Memory B cell (primary cell): ENCODE results near the gene FEM1A.
"Not testable (repeated sequence)": the region's sequence is repeated elsewhere in the genome, so short reads cannot be mapped to it uniquely, and the experiment has no call there.

ENCODE experiments used
- ATAC-seq: fragments of 150-1000 bp; cut with Tn5 transposase; 2 replicates; pipeline ENCODE4 v1.10.0; 2021; ENCODE audit warnings: low read depth, mild to moderate bottlenecking, moderate library complexity
- DNase-seq, 2 donors: peaks; one replicate each; pipeline ENCODE4 v3.0.0; 2022; ENCODE audit warnings: low spot score in 2 of 2
- H3K27ac Mint-ChIP-seq: one replicate; pipeline ENCODE4 v1.8.0; 2022; ENCODE audit warnings: mild to moderate bottlenecking, moderate library complexity, mixed read lengths
- H3K27me3 Mint-ChIP-seq: one replicate; pipeline ENCODE4 v1.8.0; 2022; ENCODE audit warnings: mixed read lengths
- H3K36me3 Mint-ChIP-seq: one replicate; pipeline ENCODE4 v1.8.0; 2022; ENCODE audit warnings: mild to moderate bottlenecking, mixed read lengths
- H3K4me1 Mint-ChIP-seq: one replicate; pipeline ENCODE4 v1.8.0; 2022; ENCODE audit warnings: mixed read lengths
- H3K4me3 Mint-ChIP-seq: one replicate; pipeline ENCODE4 v1.8.0; 2022; ENCODE audit warnings: mild to moderate bottlenecking, moderate library complexity, mixed read lengths
- H3K9me3 Mint-ChIP-seq: one replicate; pipeline ENCODE4 v1.8.0; 2022; ENCODE audit warnings: mixed read lengths

FEM1A gene

DNA sequence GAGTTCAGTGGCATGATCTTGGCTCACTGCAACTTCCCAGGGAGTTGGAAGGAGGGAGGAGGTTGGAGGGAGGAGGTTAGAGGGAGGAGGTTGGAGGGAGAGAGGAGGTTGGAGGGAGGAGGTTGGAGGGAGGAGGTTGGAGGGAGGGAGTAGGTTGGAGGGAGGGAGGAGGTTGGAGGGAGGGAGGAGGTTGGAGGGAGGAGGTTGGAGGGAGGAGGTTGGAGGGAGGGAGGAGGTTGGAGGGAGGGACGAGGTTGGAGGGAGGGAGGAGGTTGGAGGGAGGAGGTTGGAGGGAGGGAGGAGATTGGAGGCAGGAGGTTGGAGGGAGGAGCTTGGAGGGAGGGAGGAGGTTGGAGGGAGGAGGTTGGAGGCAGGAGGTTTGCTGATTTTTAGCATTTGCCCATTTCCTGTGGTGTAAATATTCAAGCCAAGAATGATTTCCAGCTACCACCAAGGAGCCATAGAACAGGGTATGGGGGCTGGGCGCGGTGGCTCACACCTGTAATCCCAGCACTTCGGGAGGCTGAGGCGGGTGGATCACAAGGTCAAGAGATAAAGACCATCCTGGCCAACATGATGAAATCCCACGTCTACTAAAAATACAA is 5.0 kb upstream of the FEM1A start:
- not testable (repeated sequence) for ATAC-seq, DNase-seq, H3K4me1 Mint-ChIP-seq, H3K4me3 Mint-ChIP-seq, H3K9me3 Mint-ChIP-seq, H3K36me3 Mint-ChIP-seq, H3K27ac Mint-ChIP-seq, H3K27me3 Mint-ChIP-seq

DNA sequence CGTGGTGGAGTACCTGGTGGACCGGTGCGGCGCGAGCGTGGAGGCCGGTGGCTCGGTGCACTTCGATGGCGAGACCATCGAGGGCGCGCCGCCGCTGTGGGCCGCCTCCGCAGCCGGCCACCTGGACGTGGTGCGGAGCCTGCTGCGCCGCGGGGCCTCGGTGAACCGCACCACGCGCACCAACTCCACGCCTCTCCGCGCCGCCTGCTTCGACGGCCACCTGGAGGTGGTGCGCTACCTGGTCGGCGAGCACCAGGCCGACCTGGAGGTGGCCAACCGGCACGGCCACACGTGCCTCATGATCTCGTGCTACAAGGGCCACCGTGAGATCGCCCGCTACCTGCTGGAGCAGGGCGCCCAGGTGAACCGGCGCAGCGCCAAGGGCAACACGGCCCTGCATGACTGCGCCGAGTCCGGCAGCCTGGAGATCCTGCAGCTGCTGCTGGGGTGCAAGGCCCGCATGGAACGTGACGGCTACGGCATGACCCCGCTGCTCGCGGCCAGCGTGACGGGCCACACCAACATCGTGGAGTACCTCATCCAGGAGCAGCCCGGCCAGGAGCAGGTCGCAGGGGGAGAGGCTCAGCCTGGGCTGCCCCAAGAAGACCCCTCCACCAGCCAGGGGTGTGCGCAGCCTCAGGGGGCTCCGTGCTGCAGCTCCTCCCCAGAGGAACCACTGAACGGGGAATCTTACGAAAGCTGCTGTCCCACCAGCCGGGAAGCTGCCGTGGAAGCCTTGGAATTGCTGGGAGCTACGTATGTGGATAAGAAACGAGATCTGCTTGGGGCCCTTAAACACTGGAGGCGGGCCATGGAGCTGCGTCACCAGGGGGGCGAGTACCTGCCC is 708 bp downstream of the FEM1A start:
- peak overlapping the region; percentile 54 for H3K27ac Mint-ChIP-seq
- H3K4me1 Mint-ChIP-seq: peaks cover 12% of the 10 kb centered on the region
- peak in 1 of 2 donors; percentile 17 for DNase-seq
- H3K27me3 Mint-ChIP-seq, ATAC-seq, H3K36me3 Mint-ChIP-seq, H3K9me3 Mint-ChIP-seq: not testable (repeated sequence)
- H3K4me3 Mint-ChIP-seq: peak overlapping the region; percentile 79

DNA sequence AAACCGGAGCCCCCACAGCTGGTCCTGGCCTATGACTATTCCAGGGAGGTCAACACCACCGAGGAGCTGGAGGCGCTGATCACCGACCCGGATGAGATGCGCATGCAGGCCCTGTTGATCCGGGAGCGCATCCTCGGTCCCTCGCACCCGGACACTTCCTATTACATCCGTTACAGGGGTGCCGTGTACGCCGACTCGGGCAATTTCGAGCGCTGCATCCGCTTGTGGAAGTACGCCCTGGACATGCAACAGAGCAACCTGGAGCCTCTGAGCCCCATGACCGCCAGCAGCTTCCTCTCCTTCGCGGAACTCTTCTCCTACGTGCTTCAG is 1.3 kb downstream of the FEM1A start:
- H3K27ac Mint-ChIP-seq, DNase-seq, H3K36me3 Mint-ChIP-seq, ATAC-seq, H3K9me3 Mint-ChIP-seq, H3K27me3 Mint-ChIP-seq: not testable (repeated sequence)
- Mint-ChIP-seq H3K4me1 (peaks cover 12% of the 10 kb centered on the region), H3K4me3 (peak overlapping the region; percentile 79)

DNA sequence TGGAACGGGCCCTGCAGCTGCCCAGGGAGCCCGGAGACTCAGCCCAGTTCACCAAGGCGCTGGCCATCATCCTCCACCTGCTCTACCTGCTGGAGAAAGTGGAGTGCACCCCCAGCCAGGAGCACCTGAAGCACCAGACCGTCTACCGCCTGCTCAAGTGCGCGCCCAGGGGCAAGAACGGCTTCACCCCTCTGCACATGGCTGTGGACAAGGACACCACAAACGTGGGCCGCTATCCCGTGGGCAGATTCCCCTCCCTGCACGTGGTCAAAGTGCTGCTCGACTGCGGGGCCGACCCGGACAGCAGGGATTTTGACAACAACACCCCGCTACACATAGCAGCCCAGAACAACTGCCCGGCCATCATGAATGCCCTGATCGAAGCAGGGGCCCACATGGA is 1.7 kb downstream of the FEM1A start:
- not testable (repeated sequence) for DNase-seq, H3K36me3 Mint-ChIP-seq, H3K27ac Mint-ChIP-seq, H3K27me3 Mint-ChIP-seq, H3K9me3 Mint-ChIP-seq, ATAC-seq
- Mint-ChIP-seq H3K4me3 (peak overlapping the region; percentile 79), H3K4me1 (peaks cover 12% of the 10 kb centered on the region)

DNA sequence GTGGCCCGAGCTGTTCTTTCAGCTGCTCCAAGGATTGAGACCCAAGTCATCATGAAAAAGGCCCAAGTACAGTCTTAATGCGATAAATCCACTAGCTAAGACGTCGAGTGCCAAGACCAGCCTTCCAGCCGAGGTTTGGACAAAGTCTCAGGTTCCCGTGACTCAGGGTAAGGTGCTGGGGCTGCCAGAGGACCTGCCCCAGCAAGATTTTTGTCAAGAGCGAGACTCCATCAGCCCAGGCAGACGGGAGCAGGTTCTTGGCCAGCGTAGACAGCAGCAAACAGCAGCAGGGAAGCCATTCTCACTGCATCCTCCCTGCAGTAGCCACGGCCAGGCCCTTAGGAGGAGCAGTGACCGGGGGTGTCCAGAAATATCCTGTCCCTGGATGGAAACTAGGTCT is 3.4 kb downstream of the FEM1A start:
- ATAC-seq (no peak), DNase-seq (no peak)
- H3K4me1 Mint-ChIP-seq: peaks cover 12% of the 10 kb centered on the region
- no peak overlapping the region for H3K4me3 Mint-ChIP-seq
- peaks cover 10% of the 10 kb centered on the region for H3K36me3 Mint-ChIP-seq
- H3K27me3 Mint-ChIP-seq: no peaks in the 10 kb centered on the region
- no peak overlapping the region for H3K27ac Mint-ChIP-seq
- H3K9me3 Mint-ChIP-seq: no peaks in the 10 kb centered on the region

DNA sequence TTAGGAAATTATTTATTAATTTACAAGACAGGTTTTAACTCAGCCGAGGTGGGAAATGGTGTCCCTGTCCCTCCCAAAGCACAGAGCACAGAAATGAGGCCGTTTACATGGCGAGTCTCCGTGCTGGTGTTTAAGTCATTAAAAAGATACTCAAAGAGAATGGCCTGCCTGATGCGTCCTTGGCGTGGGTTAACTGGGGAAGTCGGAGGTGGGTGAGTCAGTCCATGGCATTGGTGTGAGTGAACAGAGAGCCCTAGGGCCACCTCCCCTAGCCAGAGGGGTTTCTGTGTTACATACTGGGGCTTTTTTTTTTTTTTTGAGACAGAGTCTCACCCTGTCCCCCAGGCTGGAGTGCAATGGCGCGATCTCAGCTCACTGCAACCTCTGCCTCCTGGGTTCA is 3.9 kb downstream of the FEM1A start:
- H3K9me3 Mint-ChIP-seq: no peaks in the 10 kb centered on the region
- no peak for ATAC-seq
- H3K4me3 Mint-ChIP-seq: no peak overlapping the region
- H3K36me3 Mint-ChIP-seq: peaks cover 10% of the 10 kb centered on the region
- DNase-seq: no peak
- no peaks in the 10 kb centered on the region for H3K27me3 Mint-ChIP-seq
- no peak overlapping the region for H3K27ac Mint-ChIP-seq
- peaks cover 12% of the 10 kb centered on the region for H3K4me1 Mint-ChIP-seq

DNA sequence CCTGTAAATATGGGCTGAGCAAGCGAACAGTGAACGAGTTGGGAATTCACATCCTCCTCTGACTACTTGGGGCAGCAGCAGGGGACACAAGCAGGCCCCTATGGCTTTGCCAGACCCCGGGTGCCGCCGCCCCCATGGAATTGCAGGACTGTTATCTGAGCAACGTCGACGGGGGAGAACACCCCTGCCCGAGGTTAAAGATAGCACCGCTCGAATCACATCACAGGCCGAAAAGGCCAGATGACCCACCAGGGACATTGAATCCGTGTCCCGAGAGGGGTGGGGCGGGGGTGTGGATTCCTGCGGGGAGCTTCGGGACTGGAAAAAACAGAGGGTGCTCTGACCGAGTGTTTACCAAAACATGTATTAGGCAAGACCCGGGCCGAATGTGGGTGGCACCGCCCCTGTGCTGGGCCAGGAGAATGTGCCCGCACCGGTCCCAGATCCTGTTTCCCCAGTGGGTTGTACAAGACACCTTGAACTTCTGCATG is 9.1 kb downstream of the FEM1A start:
- Mint-ChIP-seq H3K27ac (no peak overlapping the region), H3K27me3 (no peaks in the 10 kb centered on the region), H3K9me3 (no peaks in the 10 kb centered on the region), H3K36me3 (peaks cover 10% of the 10 kb centered on the region), H3K4me3 (no peak overlapping the region), H3K4me1 (peaks cover 3% of the 10 kb centered on the region)
- DNase-seq (no peak), ATAC-seq (no peak)

DNA sequence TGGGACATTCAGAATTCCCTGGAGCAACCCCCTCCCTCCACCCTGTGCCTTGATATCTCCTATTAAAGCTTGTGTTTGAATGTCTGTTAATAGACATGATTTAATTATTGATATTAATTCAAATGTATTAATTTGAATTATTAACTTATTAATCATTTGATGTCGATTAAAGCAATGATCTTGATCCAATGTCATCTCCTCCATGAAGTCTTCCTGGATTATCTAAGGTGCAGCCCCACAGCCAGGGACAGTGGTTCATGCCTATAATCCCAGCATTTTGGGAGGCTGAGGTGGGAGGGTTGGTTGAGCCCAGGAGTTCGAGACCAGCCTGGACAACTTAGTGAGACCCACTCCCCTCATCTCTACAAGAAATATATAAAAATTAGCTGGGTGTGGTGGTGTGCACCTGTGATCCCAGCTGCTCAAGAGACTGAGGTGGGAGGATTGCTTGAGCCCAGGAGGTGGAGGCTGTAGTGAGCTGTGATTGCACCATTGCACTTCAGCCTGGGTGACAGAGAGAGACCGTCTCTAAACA is 9.6 kb downstream of the FEM1A start:
- Mint-ChIP-seq H3K27me3 (no peaks in the 10 kb centered on the region), H3K9me3 (no peaks in the 10 kb centered on the region), H3K4me1 (peaks cover 3% of the 10 kb centered on the region), H3K4me3 (no peak overlapping the region), H3K36me3 (peaks cover 10% of the 10 kb centered on the region), H3K27ac (no peak overlapping the region)
- ATAC-seq (no peak), DNase-seq (no peak)

DNA sequence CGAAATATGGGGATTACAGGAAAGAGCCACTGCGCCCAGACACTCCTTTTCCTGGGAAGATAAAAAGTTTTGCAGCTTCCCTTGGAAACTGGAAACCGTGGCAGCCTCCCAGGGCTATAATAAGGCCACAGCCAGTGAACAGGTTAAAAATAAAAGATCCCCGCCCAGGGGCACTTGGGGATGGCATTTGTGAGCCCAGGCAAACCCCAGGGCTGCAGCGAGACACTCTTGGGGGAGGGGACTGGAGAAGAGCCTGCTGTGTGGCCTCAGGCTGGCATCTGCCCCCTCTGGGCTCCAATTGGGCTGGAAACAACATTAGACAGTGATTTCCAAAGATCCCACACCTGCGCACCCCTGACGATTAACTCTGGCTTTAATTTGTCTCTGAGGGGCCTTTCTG is 11.2 kb downstream of the FEM1A start:
- Mint-ChIP-seq H3K9me3 (no peaks in the 10 kb centered on the region), H3K36me3 (peaks cover 3% of the 10 kb centered on the region), H3K27me3 (no peaks in the 10 kb centered on the region), H3K27ac (no peak overlapping the region), H3K4me1 (no peaks in the 10 kb centered on the region), H3K4me3 (no peak overlapping the region)
- DNase-seq: no peak
- no peak for ATAC-seq

DNA sequence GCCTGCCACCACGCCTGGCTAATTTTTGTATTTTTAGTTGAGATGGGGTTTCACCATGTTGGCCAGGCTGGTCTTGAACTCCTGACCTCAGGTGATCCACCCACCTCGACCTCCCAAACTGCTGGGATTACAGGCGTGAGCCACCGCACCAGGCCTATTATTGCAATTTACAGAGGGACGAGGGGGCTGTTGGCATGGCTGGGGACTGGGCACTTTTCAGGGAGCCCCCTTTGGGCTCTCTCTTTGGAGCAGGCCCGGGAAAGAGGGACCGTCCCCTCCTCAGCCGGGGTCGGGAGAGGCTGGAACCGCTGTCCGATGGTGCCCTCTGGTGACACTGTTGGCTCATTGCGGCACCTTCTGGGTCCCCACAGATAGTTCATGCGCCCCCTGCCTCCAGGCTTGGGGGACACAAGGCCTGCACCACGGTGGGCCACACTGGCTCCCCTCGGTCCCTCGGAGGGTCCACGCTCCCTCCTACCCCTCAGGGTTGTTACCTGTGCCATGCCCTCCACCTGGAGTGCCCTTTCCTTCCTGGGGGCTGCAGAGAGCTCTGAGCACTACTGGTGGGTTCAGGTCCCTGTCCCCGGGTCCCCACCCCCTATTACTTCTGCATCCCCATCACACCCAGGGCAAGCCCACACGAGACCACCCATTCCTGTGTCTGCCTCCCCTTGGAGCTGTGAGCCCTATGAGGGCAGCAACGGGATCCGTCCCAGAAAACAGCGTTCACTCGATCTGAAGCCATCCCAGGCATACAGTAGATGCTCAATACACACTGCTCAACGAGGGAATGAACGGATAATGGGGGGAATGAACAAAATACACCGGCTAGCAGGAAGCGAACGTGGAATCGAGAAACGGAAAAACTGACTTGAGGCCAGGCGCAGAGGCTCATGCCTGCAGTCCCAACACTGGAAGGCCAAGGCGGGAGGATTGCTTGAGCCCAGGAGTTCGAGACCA is 12.5 kb downstream of the FEM1A start:
- Mint-ChIP-seq H3K27me3 (no peaks in the 10 kb centered on the region), H3K9me3 (no peaks in the 10 kb centered on the region), H3K4me1 (no peaks in the 10 kb centered on the region), H3K4me3 (peak overlapping the region; percentile 21), H3K36me3 (no peaks in the 10 kb centered on the region), H3K27ac (no peak overlapping the region)
- ATAC-seq: peak; percentile 90
- peak; percentile 66 to 71 for DNase-seq

DNA sequence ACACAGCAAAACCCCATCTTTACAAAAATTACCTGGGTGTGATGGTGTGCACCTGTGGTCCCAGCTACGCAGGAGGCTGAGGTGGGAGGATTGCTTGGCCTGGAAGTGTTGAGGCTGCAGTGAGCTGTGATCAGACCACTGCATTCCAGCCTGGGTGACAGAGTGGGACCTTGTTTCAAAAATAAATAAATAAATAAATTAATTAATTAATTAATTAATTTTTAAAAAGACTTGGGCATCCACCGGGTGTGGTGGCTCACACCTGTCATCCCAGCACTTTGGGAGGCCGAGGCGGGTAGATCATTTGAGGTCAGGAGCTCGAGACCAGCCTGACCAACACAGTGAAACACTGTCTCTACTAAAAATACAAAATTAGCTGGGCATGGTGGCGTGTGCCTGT is 13.6 kb downstream of the FEM1A start:
- not testable (repeated sequence) for H3K4me1 Mint-ChIP-seq, H3K36me3 Mint-ChIP-seq, H3K4me3 Mint-ChIP-seq, DNase-seq, H3K27ac Mint-ChIP-seq, H3K9me3 Mint-ChIP-seq, H3K27me3 Mint-ChIP-seq, ATAC-seq

DNA sequence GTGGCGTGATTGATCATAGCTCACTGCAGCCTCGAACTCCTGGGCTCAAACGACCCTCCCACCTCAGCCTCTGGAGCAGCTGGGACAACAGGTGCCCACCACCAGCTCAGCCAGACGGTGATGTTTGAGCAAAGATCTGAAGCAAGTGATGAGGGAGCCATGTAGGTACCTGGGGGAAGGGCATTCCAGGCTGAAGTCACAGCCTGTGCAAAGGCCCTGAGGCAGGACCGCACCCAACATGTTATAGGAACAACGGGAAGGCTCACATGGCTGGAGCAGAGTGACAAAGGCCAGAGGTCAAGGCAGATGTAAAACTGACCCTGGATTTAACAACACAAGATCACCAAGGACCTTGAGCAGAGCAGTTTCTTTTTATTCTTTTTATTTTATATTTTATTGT is 14.8 kb downstream of the FEM1A start:
- Mint-ChIP-seq H3K27me3 (no peaks in the 10 kb centered on the region), H3K4me3 (no peak overlapping the region), H3K27ac (no peak overlapping the region), H3K9me3 (no peaks in the 10 kb centered on the region), H3K4me1 (peaks cover 7% of the 10 kb centered on the region), H3K36me3 (no peaks in the 10 kb centered on the region)
- ATAC-seq (no peak), DNase-seq (no peak)

DNA sequence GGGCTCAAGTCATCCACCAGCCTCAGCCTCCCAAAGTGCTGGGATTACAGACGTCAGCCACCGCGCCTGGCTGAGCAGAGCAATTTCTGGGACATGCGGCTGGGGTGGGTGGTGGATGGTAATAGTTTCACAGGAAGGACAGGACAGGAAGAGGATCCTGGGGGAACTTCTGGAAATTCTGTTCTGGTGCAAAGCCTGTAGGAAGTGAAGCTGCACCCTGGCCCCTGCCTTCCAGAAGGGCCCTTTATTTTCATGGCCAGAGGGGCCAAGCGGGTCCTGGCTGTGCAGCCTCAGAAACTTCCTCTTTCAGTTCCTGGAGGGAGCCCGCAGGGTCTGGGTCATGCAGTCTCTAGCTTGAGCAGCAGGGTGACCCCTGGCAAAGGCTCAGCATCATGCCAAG is 15.7 kb downstream of the FEM1A start:
- Mint-ChIP-seq H3K27ac (no peak overlapping the region), H3K4me3 (no peak overlapping the region)
- ATAC-seq: peak; percentile 17

More for the DNA sequence above, 15.7 kb downstream of the FEM1A start:
- H3K4me1 Mint-ChIP-seq: peaks cover 14% of the 10 kb centered on the region
- H3K27me3 Mint-ChIP-seq: no peaks in the 10 kb centered on the region
- no peaks in the 10 kb centered on the region for H3K9me3 Mint-ChIP-seq
- no peaks in the 10 kb centered on the region for H3K36me3 Mint-ChIP-seq
- DNase-seq: no peak
